ENCODE measurements around the gene VEGFB.
"Not testable (repeated sequence)": the region's sequence is repeated elsewhere in the genome, so short reads cannot be mapped to it uniquely, and the experiment has no call there.

VEGFB gene

GRCh38 chr11:64232182-64232966 lies 2.0 kb upstream of the VEGFB start:
- DNase-seq = no peak

DNA sequence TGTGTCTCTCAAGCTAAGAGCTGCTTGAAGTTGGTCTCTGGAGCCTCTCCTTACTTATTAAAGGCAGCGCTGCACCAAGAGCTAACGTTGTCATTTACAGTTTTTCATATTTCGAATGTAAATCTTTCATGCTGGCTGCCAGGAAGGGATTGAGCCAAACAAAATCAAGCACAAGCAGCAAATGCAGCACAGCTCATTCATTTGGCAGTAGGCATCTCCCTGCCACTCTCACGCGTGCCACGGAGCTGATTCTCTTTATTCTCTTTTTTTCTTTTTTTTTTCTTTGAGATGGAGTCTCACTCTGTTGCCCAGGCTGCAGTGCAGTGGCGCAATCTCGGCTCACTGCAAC lies 1.4 kb upstream of the VEGFB start:
- DNase-seq = no peak

DNA sequence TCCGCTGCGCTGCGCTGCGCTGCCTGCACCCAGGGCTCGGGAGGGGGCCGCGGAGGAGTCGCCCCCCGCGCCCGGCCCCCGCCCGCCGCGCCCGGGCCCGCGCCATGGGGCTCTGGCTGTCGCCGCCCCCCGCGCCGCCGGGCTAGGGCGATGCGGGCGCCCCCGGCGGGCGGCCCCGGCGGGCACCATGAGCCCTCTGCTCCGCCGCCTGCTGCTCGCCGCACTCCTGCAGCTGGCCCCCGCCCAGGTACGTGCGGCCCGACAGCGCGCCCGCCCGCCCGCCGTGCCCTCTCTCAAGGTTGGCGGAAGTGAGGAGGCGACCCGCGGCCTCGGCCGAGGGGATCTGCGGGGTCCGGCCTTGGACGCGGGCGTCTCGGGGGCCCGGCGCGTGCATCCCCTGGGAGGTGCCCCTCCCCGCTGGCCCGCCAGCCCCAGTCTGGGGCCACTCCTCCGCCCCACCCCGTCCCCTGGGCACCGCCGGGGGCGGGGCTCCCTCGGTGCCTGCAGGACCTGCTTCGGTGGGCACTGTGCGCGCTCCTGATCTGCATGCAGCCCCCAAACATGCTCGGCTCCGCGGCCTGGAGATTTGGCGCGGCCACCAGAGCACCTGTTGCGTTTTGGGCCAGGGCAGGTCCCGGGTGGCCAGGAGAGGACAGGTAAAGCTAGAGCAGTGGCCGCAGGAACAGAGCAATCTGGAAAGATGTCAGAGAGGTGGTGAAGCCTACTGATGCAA lies 429 bp downstream of the VEGFB start:
- peak in 1 of 2 experiments; percentile 25 for DNase-seq

- no peak for DNase-seq
Observed at GRCh38 chr11:64235437-64236161, 1.2 kb downstream of the VEGFB start.

GRCh38 chr11:64237484-64237951 lies 3.1 kb downstream of the VEGFB start:
- DNase-seq = no peak

- no peak for DNase-seq
Observed at GRCh38 chr11:64238076-64238475, 3.7 kb downstream of the VEGFB start.

GRCh38 chr11:64238999-64239398 lies 4.6 kb downstream of the VEGFB start:
- no peak for DNase-seq

GRCh38 chr11:64239662-64240434 lies 5.5 kb downstream of the VEGFB start:
- no peak for DNase-seq

- DNase-seq = peak; percentile 95 to 97
Observed at GRCh38 chr11:64240435-64241240, 6.3 kb downstream of the VEGFB start, which contains the start of gene FKBP2. FKBP2 (plus strand) TSS chr11:64241095; CDS start chr11:64242388, 1,293 bp downstream.

DNA sequence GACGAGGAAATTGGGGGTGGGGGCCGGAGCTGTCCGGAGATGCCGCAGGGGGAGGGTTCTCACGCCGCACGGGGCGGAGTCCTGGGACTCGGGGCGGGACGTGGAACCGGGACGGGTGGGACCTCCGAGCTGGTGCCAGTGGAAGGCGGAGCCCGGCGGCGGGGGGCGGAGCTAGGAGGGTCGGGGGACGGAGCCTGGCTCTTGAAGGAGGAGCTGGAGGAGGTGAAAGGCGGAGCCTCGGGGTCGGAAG lies 6.8 kb downstream of the VEGFB start:
- no peak for DNase-seq

- peak; percentile 99 to 100 for DNase-seq
Observed at GRCh38 chr11:64241491-64242374, 7.3 kb downstream of the VEGFB start.

DNA sequence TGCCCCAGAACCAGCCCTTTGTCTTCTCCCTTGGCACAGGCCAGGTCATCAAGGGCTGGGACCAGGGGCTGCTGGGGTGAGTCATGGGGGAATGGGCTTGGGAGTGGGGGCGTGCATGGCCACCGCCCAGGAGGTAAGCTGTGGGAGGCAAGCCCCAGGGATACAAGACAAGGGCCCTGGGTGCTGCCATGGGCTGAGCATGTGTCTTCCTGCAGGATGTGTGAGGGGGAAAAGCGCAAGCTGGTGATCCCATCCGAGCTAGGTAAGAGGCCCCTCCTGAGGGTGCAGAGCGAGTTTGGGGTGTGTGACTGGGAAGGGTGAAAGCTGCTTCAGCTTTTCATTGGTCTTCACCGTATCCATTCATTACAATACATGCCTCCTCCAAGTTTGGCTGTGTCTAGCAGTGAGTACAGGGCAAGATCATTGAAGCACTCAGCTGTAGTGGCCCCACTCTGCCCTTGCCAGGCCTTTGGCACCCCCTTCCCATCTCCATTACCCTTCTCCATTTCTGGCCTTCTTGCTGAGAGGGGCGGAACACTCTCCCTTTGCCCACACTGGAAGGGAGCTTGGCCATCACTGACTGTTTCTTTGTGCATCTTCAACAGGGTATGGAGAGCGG lies 9.0 kb downstream of the VEGFB start:
- no peak for DNase-seq

DNA sequence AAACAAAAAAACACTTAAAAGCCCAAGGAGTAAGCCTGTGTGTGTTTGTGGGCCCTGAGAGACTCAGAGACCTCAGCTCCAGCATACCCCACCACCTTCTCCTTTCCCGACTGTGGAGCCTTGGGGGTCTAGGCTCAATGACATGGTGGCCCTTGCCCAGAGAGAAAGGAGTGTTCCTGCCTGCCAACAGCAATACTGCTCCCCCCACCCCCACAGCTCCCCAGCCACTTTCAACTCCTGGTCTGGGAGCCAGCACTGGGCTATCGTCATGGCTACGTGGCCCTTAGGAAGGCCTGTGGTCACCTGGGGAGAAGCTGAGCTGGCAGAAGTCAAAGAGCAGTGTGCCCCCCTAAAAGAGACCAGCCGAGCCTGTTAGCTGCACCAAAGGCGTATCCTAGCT lies 9.7 kb downstream of the VEGFB start:
- DNase-seq = no peak

GRCh38 chr11:64244966-64245365 lies 10.6 kb downstream of the VEGFB start:
- DNase-seq = no peak

DNA sequence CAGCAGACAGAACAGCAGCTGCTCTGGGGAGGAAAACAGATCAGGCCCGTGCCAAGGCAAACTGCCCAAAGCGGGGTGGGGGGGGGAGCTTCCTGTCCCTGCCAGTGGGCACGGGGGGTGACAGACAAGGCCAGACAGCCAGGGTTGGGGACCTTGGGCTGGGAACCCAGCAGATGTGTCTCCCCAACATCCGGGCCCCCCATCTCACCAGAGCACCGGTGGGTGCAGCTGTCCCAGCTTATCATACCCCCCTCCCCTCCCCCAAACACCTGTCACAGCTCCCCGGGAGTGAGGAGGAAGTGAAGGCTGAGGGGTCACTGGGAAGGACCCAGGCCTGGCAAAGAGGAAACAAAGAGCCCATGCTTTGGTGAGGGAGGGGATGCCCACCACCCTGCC lies 11.0 kb downstream of the VEGFB start:
- peak in 1 of 2 experiments; percentile 24 for DNase-seq

GRCh38 chr11:64245797-64246620 lies 11.6 kb downstream of the VEGFB start:
- DNase-seq = peak; percentile 81 to 85

DNA sequence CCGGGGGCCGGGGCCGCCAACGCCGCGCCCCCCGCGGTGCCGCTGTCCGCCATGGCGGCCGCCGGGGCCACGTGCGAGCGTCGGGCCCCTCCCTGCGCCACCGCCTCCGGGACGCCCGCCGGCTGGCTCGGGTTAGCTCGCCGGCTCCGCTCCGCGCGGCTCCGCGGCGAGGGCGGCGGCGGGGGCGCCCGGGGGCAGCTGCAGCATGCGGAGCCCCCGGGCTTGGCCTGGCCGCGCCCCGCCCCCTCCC lies 12.2 kb downstream of the VEGFB start:
- DNase-seq = not testable (repeated sequence)

- peak; percentile 76 to 80 for DNase-seq
Observed at GRCh38 chr11:64246871-64247728, 12.7 kb downstream of the VEGFB start, which contains the start of gene PPP1R14B. PPP1R14B (minus strand) TSS chr11:64246943; CDS start chr11:64246673, 270 bp downstream.
